ENCODE data around the gene TRPM3.

TRPM3 gene

DNA sequence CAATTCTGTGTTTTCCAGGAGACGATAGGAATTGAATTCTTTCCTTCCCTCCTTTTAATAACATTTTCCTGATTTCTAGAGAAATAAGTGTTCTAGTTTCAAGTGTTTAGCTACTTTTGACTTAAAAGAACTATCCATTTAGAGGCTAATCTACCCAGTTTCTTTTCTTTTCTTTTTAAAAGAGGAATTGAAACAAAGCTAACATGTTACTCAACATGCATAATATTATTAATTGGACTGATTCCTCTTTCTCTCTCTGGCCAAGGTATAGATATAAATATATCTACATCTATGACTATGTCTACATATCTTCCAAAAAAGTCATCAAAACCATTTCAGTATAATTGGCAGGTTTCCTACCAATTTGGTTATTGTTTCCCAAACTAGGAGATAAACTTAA, 309.8 kb downstream of the TRPM3 start:
- TF ChIP-seq, protein P1, sequence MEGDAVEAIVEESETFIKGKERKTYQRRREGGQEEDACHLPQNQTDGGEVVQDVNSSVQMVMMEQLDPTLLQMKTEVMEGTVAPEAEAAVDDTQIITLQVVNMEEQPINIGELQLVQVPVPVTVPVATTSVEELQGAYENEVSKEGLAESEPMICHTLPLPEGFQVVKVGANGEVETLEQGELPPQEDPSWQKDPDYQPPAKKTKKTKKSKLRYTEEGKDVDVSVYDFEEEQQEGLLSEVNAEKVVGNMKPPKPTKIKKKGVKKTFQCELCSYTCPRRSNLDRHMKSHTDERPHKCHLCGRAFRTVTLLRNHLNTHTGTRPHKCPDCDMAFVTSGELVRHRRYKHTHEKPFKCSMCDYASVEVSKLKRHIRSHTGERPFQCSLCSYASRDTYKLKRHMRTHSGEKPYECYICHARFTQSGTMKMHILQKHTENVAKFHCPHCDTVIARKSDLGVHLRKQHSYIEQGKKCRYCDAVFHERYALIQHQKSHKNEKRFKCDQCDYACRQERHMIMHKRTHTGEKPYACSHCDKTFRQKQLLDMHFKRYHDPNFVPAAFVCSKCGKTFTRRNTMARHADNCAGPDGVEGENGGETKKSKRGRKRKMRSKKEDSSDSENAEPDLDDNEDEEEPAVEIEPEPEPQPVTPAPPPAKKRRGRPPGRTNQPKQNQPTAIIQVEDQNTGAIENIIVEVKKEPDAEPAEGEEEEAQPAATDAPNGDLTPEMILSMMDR (IDR thresholded peaks at IDR 0.05; ENCODE audit: low read length, missing control alignments) = no peak
- no peak for DNase-seq (ENCODE audit: low read depth)

DNA sequence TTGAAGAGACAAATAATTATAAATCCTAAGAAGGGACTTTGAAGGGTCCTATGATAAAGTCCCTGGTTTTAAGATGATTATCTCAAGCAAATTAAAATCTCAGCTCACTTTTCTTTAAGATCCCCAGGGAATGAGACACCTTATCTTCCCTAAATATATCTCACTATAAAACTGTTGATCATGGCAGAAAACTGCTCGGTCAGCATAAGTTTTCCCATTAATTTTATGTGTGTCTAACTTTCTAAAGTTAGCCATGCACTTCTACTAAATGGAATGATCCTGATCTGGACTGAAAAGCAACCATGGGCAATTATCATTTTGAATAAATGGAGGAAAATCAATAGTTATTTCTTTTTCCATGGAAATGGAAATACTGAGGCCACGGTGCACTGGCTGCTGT, 314.5 kb downstream of the TRPM3 start:
- no peak for DNase-seq (ENCODE audit: low read depth)
- TF ChIP-seq, protein P1 (IDR thresholded peaks at IDR 0.05; ENCODE audit: low read length, missing control alignments) = no peak
- H3K4me3 ChIP-seq (replicated peaks; ENCODE audit: low read depth, low read length) = no peak overlapping the region

More for the DNA sequence above, 309.8 kb downstream of the TRPM3 start:
- no peak overlapping the region for H3K4me3 ChIP-seq (replicated peaks; ENCODE audit: low read depth, low read length)

DNA sequence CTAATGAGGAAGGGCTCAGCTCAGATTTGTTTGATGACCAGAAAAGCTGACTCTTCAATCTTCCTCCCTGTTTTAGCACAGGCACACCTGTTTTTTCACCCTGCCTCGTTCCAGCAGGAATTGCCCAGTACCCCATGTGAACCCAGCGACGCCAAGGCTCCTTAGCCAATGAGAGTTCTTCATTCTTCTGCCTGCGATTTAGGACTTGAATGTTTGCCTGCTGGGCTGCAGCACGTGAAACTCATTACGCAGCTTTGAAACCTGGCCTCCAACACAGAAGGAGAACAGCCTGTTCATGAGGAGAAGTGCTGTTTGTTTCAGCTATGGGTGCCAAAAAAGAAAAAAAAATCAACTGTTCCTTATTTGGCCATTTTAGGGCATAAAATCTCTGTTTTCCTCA, 315.5 kb downstream of the TRPM3 start:
- DNase-seq (ENCODE audit: low read depth) = no peak
- H3K4me3 ChIP-seq (replicated peaks; ENCODE audit: low read depth, low read length) = no peak overlapping the region
- TF ChIP-seq, protein P1 (IDR thresholded peaks at IDR 0.05; ENCODE audit: low read length, missing control alignments) = no peak

DNA sequence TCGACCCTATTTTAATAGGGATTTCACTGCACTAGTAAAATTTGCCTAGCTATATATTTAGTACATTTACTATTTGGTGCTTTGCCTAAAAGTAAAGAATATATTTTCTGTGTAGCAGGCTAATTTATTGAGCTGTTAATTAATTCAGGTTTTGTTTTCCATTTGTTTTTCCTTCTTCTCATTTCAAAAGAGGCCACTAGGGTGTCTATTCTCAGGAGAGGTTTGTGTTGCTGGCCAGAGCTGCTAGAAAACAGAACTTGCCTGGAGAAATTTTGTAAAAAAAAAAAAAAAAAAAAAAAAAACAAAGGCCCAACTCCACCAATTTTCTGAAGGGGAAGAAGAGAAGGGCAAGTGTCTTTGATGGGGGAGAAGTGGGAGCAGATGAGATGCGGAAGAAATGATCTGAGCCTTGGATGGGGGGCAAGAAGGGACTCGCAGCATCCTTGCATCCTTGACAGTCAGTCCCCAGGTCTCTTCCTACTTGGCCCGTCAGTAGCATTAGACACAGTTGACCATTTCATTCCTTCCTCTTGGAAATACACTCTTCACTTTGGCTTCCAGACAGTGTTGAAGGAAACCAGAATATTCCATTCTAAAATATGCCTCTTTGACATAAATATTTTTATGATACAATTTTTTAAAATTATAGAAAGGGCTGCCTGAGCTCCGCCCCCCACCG, 318.5 kb downstream of the TRPM3 start:
- no peak overlapping the region for H3K4me3 ChIP-seq (replicated peaks; ENCODE audit: low read depth, low read length)
- TF ChIP-seq, protein P1 (IDR thresholded peaks at IDR 0.05; ENCODE audit: low read length, missing control alignments) = no peak
- DNase-seq (ENCODE audit: low read depth) = no peak

DNA sequence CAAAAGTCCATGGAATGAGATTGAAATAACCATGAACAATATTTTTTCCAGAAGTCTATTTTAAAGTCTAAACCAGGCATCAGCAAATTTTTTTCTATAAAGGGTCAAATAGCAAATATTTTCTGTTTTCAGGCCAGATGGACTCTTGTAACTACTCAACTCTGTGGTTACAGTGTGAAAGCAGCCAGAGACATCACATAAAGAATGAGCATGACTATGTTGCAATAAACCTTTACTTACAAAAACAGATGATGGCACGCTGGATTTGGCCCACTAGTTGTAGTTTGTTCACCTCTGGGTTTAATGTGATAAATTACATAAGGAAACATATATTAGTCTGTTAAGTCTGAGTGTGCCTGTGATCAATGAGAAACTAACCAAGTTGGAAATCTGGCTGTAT, 319.2 kb downstream of the TRPM3 start:
- TF ChIP-seq, protein P1 (IDR thresholded peaks at IDR 0.05; ENCODE audit: low read length, missing control alignments) = no peak
- no peak overlapping the region for H3K4me3 ChIP-seq (replicated peaks; ENCODE audit: low read depth, low read length)
- peak; percentile 66 for DNase-seq (ENCODE audit: low read depth)

DNA sequence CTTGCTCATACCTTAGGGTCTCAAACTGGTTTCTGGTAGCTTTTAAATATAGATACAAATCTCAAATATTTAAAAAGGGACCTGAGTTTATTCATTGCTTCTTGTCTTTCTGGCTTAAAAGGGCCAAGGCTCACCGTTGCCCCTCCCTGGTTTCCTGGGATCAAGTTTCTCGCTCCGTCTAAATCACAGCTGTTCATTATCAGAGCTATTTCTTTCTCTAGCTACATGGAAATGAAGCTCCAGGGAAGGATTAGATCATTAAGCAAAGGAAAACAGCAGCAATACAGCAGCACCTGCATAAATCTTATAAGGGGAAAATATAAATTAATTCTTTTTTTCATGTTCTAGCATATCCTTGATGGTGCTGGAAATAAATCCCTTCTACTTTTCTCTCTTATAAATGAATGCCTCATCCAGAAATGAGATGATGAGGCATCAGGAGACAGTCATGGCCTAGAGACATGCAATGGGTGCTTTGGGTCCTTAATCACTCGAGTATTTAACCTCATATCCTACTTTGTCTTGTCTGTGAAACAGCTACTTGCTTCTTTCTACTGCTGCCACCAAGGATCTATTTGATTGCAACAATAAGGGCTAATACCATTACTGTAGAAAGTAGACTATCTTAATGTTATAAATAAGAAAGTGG, 320.1 kb downstream of the TRPM3 start:
- H3K4me3 ChIP-seq (replicated peaks; ENCODE audit: low read depth, low read length) = no peak overlapping the region
- TF ChIP-seq, protein P1 (IDR thresholded peaks at IDR 0.05; ENCODE audit: low read length, missing control alignments) = no peak
- no peak for DNase-seq (ENCODE audit: low read depth)

DNA sequence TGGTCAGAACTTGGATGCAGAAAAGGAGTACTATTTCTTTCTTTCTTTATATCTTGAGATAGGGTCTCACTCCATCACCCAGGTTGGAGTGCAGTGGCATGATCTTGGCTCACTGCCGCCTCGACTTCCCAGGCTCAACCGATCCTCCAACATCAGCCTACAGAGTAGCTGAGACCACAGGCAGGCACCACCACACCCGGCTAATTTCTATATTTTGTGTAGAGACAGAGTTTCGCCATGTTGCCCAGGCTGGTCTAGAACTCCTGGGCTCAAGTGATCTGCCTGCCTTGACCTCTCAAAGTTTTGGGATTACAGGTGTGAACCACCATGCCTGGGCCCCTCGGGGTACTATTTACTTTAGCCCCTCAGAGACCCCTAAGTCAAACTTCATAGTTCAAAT, 323.4 kb downstream of the TRPM3 start:
- DNase-seq (ENCODE audit: low read depth) = no peak

More for the DNA sequence above, 323.4 kb downstream of the TRPM3 start:
- H3K4me3 ChIP-seq (replicated peaks; ENCODE audit: low read depth, low read length) = no peak overlapping the region
- TF ChIP-seq, protein P1 (IDR thresholded peaks at IDR 0.05; ENCODE audit: low read length, missing control alignments) = no peak
